Measurements from ENCODE around the gene RIC8B. TPM values are rescaled to one million over a fixed set of nuclear protein-coding genes. Genes with fewer than 3 reads are reported as not detected.

Gene RIC8B
- total and polyA plus RNA-seq, 2 of the 13 experiments (the other 11 are each of a cell fraction or from before 2014, with no cell fraction given): 5.1 to 7.5 TPM

DNA sequence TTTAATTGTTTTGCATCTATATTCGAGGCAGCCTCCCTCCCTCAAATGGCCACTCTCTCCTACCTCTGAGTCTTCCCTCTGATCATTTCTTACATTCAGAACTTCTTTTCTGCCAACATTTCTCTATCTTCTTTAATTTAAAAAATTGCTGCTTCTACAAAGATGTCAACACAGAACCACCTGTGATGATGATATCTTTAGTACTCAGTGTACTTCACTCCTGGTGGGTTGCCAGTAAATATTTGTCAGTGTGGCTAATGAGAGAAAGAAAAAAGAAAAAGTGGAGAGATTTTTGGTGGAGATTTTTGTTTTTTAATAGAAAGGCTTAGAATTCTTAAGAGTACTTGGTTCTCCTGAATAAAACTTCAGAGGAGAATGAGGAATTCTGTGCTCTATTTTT, 8.1 kb downstream of the RIC8B start:
- peaks cover 19% of the 10 kb centered on the region for H3K79me2 ChIP-seq (ENCODE audit: insufficient read depth, low read length)
- TF ChIP-seq HCFC1 (IDR thresholded peaks at IDR 0.05; ENCODE audit: low read depth, low read length): no peak
- TF ChIP-seq, protein P1, sequence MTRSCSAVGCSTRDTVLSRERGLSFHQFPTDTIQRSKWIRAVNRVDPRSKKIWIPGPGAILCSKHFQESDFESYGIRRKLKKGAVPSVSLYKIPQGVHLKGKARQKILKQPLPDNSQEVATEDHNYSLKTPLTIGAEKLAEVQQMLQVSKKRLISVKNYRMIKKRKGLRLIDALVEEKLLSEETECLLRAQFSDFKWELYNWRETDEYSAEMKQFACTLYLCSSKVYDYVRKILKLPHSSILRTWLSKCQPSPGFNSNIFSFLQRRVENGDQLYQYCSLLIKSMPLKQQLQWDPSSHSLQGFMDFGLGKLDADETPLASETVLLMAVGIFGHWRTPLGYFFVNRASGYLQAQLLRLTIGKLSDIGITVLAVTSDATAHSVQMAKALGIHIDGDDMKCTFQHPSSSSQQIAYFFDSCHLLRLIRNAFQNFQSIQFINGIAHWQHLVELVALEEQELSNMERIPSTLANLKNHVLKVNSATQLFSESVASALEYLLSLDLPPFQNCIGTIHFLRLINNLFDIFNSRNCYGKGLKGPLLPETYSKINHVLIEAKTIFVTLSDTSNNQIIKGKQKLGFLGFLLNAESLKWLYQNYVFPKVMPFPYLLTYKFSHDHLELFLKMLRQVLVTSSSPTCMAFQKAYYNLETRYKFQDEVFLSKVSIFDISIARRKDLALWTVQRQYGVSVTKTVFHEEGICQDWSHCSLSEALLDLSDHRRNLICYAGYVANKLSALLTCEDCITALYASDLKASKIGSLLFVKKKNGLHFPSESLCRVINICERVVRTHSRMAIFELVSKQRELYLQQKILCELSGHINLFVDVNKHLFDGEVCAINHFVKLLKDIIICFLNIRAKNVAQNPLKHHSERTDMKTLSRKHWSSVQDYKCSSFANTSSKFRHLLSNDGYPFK (CRISPR knock-in tag; IDR thresholded peaks at IDR 0.05; ENCODE audit: borderline replicate concordance): no peak
- no peak for TF ChIP-seq KDM5A (IDR thresholded peaks at IDR 0.05; ENCODE audit: borderline replicate concordance, low read length)
- TF ChIP-seq MTF1 (CRISPR knock-in tag; IDR thresholded peaks at IDR 0.05): no peak
- TF ChIP-seq KDM5B (CRISPR knock-in tag; IDR thresholded peaks at IDR 0.05; ENCODE audit: borderline replicate concordance): no peak
- TF ChIP-seq HHEX (CRISPR knock-in tag; IDR thresholded peaks at IDR 0.05): no peak
- no peak for TF ChIP-seq ZNF468 (CRISPR knock-in tag; IDR thresholded peaks at IDR 0.05)
- TF ChIP-seq KLF15 (CRISPR knock-in tag; IDR thresholded peaks at IDR 0.05; ENCODE audit: borderline replicate concordance): no peak
- TF ChIP-seq MAZ (IDR thresholded peaks at IDR 0.05; ENCODE audit: borderline replicate concordance, low read depth, low read length): no peak
- TF ChIP-seq MAZ (CRISPR knock-in tag; IDR thresholded peaks at IDR 0.05; ENCODE audit: low read depth): no peak
- TF ChIP-seq PHF5A (CRISPR knock-in tag; IDR thresholded peaks at IDR 0.05; ENCODE audit: low read depth, unreplicated experiment): no peak
- no peak for TF ChIP-seq HIVEP1 (CRISPR knock-in tag; IDR thresholded peaks at IDR 0.05)
- TF ChIP-seq, protein P2, sequence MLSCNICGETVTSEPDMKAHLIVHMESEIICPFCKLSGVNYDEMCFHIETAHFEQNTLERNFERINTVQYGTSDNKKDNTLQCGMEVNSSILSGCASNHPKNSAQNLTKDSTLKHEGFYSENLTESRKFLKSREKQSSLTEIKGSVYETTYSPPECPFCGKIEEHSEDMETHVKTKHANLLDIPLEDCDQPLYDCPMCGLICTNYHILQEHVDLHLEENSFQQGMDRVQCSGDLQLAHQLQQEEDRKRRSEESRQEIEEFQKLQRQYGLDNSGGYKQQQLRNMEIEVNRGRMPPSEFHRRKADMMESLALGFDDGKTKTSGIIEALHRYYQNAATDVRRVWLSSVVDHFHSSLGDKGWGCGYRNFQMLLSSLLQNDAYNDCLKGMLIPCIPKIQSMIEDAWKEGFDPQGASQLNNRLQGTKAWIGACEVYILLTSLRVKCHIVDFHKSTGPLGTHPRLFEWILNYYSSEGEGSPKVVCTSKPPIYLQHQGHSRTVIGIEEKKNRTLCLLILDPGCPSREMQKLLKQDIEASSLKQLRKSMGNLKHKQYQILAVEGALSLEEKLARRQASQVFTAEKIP (CRISPR knock-in tag; IDR thresholded peaks at IDR 0.05; ENCODE audit: borderline replicate concordance): no peak
- WGBS (ENCODE audit: low lambda C conversion rate): 92% methylated on average over 1 of the region's 1 CpG

More for the DNA sequence above, 8.1 kb downstream of the RIC8B start:
- H3K9ac ChIP-seq (ENCODE audit: insufficient read depth, low read depth, low read length): no peak overlapping the region
- no peak overlapping the region for H3K27ac ChIP-seq (ENCODE audit: extremely low read length, insufficient read depth, low read length)
- H4K20me1 ChIP-seq (ENCODE audit: insufficient read depth, low read length): no peaks in the 10 kb centered on the region; the same call in 1 of the 2 replicates
- intact Hi-C loops (cut with micrococcal nuclease; ENCODE audit: unreplicated experiment) (no loop called here), in situ Hi-C loops (cut with HindIII; ENCODE audit: extremely low pct_ligation_motif_present, low pct_unique_long_range_greater_than_20kb) (no loop called here)
- POLR2A ChIA-PET: no interaction called here
- no TSS peak for BruUV-seq (replicated peaks)
- no peaks in the 10 kb centered on the region for H3K9me3 ChIP-seq (ENCODE audit: low read length)
- CTCF ChIA-PET (ENCODE audit: low intra/inter-chr PET ratio, low total read pairs): no interaction called here
- peaks cover 14% of the 10 kb centered on the region; the same call in 1 of the 2 replicates for H3K4me1 ChIP-seq (ENCODE audit: insufficient read depth, low read length)
- ATAC-seq (no peak), DNase-seq (ENCODE audit: low spot score) (no peak), FAIRE-seq (no peak)
- no peak overlapping the region for H3K4me3 ChIP-seq (replicated peaks in 1 of 3; ENCODE audit: insufficient read depth in 1 of 3, low read depth in 2 of 3, low read length in 3 of 3)
- no peak overlapping the region for H3K4me2 ChIP-seq (ENCODE audit: low read depth, low read length)
- H2AFZ ChIP-seq (ENCODE audit: low read length): no peak overlapping the region
- H3K27me3 ChIP-seq (ENCODE audit: control insufficient read depth in 1 of 2, insufficient read depth in 2 of 2, low read length in 2 of 2): no peaks in the 10 kb centered on the region
- peaks cover 3 to 14% of the 10 kb centered on the region in 2 experiments for H3K36me3 ChIP-seq (replicated peaks in 1 of 2; ENCODE audit: control insufficient read depth in 1 of 2, insufficient read depth in 2 of 2, low read length in 2 of 2)

Measured in HepG2 (cell line).